DOHH2 (cell line): ENCODE results near the gene PTGR3.

ENCODE experiments used
- H3F3A ChIP-seq: fragments of 200-600 bp; sonication (generic), shearing (Covaris generic); 2 replicates; pipeline ENCODE4 v1.6.0; 2016; ENCODE audit warnings: antibody characterized with exemption, mild to moderate bottlenecking; ENCODE audit not compliant: control insufficient read depth, insufficient read depth
- H3K27ac ChIP-seq: fragments of 200-600 bp; sonication (generic); 2 replicates; pipeline ENCODE4 v1.5.1; 2014; ENCODE audit warnings: low read depth, mild to moderate bottlenecking, low read length, moderate library complexity
- H3K27me3 ChIP-seq: fragments of 200-600 bp; sonication (generic); 2 replicates; pipeline ENCODE4 v1.6.1; 2014; ENCODE audit warnings: mild to moderate bottlenecking, low read length, mixed read lengths; ENCODE audit not compliant: control insufficient read depth
- H3K36me3 ChIP-seq: fragments of 200-600 bp; sonication (generic); 2 replicates; pipeline ENCODE4 v1.6.1; 2014; ENCODE audit warnings: mild to moderate bottlenecking, low read length, moderate library complexity, mixed read lengths; ENCODE audit not compliant: control insufficient read depth
- H3K4me1 ChIP-seq: fragments of 200-600 bp; sonication (generic); 2 replicates; pipeline ENCODE4 v1.6.1; 2014; ENCODE audit warnings: mild to moderate bottlenecking, low read length, mixed read lengths; ENCODE audit not compliant: control insufficient read depth
- H3K4me2 ChIP-seq: fragments of 200-600 bp; sonication (generic); 2 replicates; pipeline ENCODE4 v1.6.0; 2014; ENCODE audit warnings: mild to moderate bottlenecking, low read length, moderate library complexity
- H3K4me3 ChIP-seq: fragments of 200-600 bp; sonication (generic); 2 replicates; pipeline ENCODE4 v1.5.1; 2014; ENCODE audit warnings: mild to moderate bottlenecking, low read length, mixed read lengths
- H3K79me2 ChIP-seq: fragments of 200-600 bp; sonication (generic); 2 replicates; pipeline ENCODE4 v1.6.1; 2014; ENCODE audit warnings: mild to moderate bottlenecking, low read length, mixed read lengths; ENCODE audit not compliant: control insufficient read depth
- H3K9me2 ChIP-seq: fragments of 200-600 bp; sonication (generic); replicated peaks from 2 replicates; pipeline ENCODE4 v1.6.1; 2014; ENCODE audit warnings: mild to moderate bottlenecking, low read length, mixed read lengths; ENCODE audit not compliant: control insufficient read depth
- H3K9me3 ChIP-seq: fragments of 200-600 bp; sonication (generic); 2 replicates; pipeline ENCODE4 v1.6.1; 2014; ENCODE audit warnings: antibody characterized with exemption, low read length, mixed read lengths; ENCODE audit not compliant: control insufficient read depth, insufficient read depth
- H4K20me1 ChIP-seq: fragments of 200-600 bp; sonication (generic); 2 replicates; pipeline ENCODE4 v1.6.0; 2014; ENCODE audit warnings: low read depth, mild to moderate bottlenecking, antibody characterized with exemption, low read length, moderate library complexity; ENCODE audit not compliant: control insufficient read depth, insufficient read depth
- CTCF ChIP-seq: fragments of 200-600 bp; sonication (generic); IDR thresholded peaks from one replicate; pipeline ENCODE4 v1.5.1; 2014; ENCODE audit warnings: antibody characterized with exemption, mild to moderate bottlenecking, low read depth, low read length; ENCODE audit not compliant: poor library complexity, severe bottlenecking
- EZH2phosphoT487 ChIP-seq: fragments of 200-600 bp; sonication (generic); IDR thresholded peaks from 2 replicates; pipeline ENCODE4 v1.6.1; 2017; ENCODE audit warnings: borderline replicate concordance, mild to moderate bottlenecking, antibody characterized with exemption, low read length, moderate library complexity, mixed read lengths

Gene PTGR3

DNA sequence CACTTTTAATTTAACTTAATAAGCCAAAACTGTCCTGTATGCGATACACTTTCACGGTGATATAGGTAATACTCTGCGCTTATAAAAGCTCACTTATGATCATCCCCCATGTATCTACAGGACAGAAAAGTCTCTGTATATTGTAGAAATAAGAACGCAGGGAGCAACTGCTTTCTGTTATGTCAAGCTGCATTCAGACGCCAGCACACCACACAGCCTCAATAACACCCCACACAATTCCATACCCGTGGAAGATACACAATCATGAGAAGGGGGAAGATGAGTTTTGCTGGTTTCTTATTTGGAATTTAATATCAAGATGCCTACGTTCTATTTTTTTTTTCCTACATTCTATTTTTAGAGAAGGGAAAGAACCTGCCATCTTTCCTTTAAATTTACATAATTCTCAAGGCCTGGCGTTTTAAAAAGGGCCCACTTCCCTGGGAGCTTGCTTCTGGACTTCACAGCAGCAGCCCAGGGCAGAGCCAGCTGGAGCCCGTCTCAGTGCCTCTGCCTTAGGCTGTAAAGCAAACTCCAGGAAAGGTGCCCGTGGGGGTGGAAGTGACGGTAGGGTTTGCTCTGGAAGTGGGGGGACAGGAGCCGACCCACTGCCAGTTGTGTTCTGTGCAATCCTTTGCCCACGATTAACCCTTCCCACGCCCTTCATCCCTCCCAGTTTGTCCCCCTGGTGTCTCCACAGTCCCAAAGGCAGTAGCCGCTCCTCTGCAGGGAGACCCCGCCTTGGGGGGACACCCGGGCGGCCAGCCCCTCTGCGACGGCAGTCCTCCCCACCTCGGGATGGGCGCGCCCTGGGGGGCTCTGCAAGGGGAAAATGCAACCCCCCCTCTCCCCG lies 5.3 kb downstream of the PTGR3 start:
- H4K20me1 ChIP-seq: peaks cover 10% of the 10 kb centered on the region; the same call in 1 of the 2 replicates
- TF ChIP-seq EZH2phosphoT487 (no peak), CTCF (no peak)
- peaks cover 11% of the 10 kb centered on the region for H3K27me3 ChIP-seq
- H3K4me2 ChIP-seq: no peak overlapping the region
- no peaks in the 10 kb centered on the region for H3K9me2 ChIP-seq
- H3K79me2 ChIP-seq: peaks cover 49% of the 10 kb centered on the region
- H3F3A ChIP-seq: peaks cover 12% of the 10 kb centered on the region
- no peak overlapping the region for H3K27ac ChIP-seq
- peaks cover 16% of the 10 kb centered on the region for H3K36me3 ChIP-seq
- H3K4me3 ChIP-seq: no peak overlapping the region
- peaks cover 16% of the 10 kb centered on the region for H3K4me1 ChIP-seq
- no peaks in the 10 kb centered on the region for H3K9me3 ChIP-seq

GRCh38 chr18:75202696-75203365 lies 6.1 kb downstream of the PTGR3 start:
- H4K20me1 ChIP-seq: peaks cover 9% of the 10 kb centered on the region; the same call in 1 of the 2 replicates
- no peak overlapping the region for H3K4me3 ChIP-seq
- peaks cover 7% of the 10 kb centered on the region for H3K27me3 ChIP-seq
- no peak for TF ChIP-seq CTCF
- no peak for TF ChIP-seq EZH2phosphoT487
- peaks cover 16% of the 10 kb centered on the region for H3K36me3 ChIP-seq
- H3K79me2 ChIP-seq: peaks cover 41% of the 10 kb centered on the region
- no peaks in the 10 kb centered on the region for H3K9me3 ChIP-seq
- H3K4me2 ChIP-seq: no peak overlapping the region
- no peaks in the 10 kb centered on the region for H3K9me2 ChIP-seq
- H3F3A ChIP-seq: peaks cover 12% of the 10 kb centered on the region
- peaks cover 12% of the 10 kb centered on the region for H3K4me1 ChIP-seq
- H3K27ac ChIP-seq: no peak overlapping the region

DNA sequence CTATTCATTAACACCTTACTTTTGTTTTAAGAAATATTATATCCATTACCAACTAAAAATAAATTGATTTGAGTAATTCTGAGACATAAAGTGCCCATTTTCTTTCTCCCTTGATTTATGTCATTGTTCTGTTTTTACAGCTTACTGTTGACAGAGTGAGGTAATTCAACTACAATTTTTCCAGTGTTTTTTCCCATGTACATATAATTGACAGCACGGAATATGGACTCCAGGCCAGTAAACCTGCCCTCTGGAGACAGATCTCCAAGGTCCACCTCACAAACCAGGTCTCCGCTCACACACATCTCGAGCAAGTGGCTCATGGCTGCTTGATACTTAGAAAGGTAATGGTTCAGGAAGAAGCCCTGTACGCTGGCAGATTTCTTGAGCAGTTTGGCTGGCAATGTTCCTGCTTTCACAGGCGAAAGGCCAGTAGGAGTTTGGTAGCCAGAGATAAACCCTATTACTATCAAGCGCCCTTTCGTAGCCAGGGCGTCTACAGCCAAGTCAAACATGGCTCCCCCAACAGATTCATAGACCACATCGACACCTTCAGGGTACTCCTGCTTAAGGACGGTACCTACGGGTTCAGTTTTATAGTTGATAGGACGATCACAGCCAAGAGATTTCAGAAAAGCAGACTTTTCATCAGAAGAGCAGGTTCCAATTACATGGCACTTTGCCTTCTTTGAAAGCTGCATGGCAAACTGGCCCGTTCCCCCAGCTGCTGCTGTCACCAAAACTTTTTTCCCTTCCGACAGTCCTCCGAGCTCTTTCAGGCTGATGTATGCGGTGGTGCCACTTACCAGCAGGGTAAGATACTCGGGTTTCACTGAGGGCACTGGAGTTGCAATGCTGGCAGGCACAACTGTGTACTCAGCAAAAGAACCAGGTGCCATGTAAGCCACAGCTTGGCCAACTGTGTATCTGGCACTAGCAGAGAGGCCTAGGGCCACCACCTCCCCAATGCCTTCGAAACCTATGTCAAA lies 7.4 kb downstream of the PTGR3 start:
- Histone ChIP-seq H3K4me1 (no peaks in the 10 kb centered on the region), H4K20me1 (no peaks in the 10 kb centered on the region; the same call in 1 of the 2 replicates), H3K79me2 (peaks cover 29% of the 10 kb centered on the region), H3K4me2 (no peak overlapping the region), H3K9me2 (no peaks in the 10 kb centered on the region), H3K27me3 (no peaks in the 10 kb centered on the region), H3K9me3 (no peaks in the 10 kb centered on the region), H3F3A (peaks cover 7% of the 10 kb centered on the region), H3K27ac (no peak overlapping the region), H3K36me3 (peaks cover 16% of the 10 kb centered on the region), H3K4me3 (no peak overlapping the region)
- TF ChIP-seq CTCF: no peak
- TF ChIP-seq EZH2phosphoT487: no peak
